ENCODE measurements around the gene ADORA1. TPM values are rescaled to one million over a fixed set of nuclear protein-coding genes. Genes with fewer than 3 reads are reported as not detected.

ADORA1 gene
- total RNA-seq, 4 donors from 2014 or later: 0.64 to 1.7 (median 0.66) TPM; not detected in 1

GRCh38 chr1:203196371-203196770, 68.8 kb downstream of the ADORA1 start:
- WGBS, 2 donors: 100% methylated on average over 2 of the region's 3 CpGs
- H3K4me3 ChIP-seq: no peak overlapping the region
- peak overlapping the region in 1 of 4 donors; percentile 36 for H3K27ac ChIP-seq
- intact Hi-C loops (cut with DNase I): no loop called here
- TF ChIP-seq, protein P1, sequence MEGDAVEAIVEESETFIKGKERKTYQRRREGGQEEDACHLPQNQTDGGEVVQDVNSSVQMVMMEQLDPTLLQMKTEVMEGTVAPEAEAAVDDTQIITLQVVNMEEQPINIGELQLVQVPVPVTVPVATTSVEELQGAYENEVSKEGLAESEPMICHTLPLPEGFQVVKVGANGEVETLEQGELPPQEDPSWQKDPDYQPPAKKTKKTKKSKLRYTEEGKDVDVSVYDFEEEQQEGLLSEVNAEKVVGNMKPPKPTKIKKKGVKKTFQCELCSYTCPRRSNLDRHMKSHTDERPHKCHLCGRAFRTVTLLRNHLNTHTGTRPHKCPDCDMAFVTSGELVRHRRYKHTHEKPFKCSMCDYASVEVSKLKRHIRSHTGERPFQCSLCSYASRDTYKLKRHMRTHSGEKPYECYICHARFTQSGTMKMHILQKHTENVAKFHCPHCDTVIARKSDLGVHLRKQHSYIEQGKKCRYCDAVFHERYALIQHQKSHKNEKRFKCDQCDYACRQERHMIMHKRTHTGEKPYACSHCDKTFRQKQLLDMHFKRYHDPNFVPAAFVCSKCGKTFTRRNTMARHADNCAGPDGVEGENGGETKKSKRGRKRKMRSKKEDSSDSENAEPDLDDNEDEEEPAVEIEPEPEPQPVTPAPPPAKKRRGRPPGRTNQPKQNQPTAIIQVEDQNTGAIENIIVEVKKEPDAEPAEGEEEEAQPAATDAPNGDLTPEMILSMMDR (IDR thresholded peaks at IDR 0.05): no peak
- no peaks in the 10 kb centered on the region for H3K27me3 ChIP-seq
- no peaks in the 10 kb centered on the region for H3K9me3 ChIP-seq
- H3K4me1 ChIP-seq: peaks cover 14 to 32% (median 24%) of the 10 kb centered on the region in 3 donors
- no peak for DNase-seq
- no peaks in the 10 kb centered on the region for H3K36me3 ChIP-seq

GRCh38 chr1:203197625-203198024, 70.1 kb downstream of the ADORA1 start:
- TF ChIP-seq, protein P1 (IDR thresholded peaks at IDR 0.05): no peak
- TF ChIP-seq POLR2A (IDR thresholded peaks at IDR 0.05): no peak
- DNase-seq: no peak
- H3K9me3 ChIP-seq: no peaks in the 10 kb centered on the region
- WGBS, 2 donors: 46 to 54% methylated on average over 3 of the region's 3 CpGs
- H3K4me3 ChIP-seq: no peak overlapping the region
- peaks cover 14 to 41% (median 32%) of the 10 kb centered on the region in 3 donors for H3K4me1 ChIP-seq
- H3K27me3 ChIP-seq: no peaks in the 10 kb centered on the region
- no peak overlapping the region for H3K27ac ChIP-seq
- no peaks in the 10 kb centered on the region for H3K36me3 ChIP-seq
- intact Hi-C loops (cut with DNase I): no loop called here

DNA sequence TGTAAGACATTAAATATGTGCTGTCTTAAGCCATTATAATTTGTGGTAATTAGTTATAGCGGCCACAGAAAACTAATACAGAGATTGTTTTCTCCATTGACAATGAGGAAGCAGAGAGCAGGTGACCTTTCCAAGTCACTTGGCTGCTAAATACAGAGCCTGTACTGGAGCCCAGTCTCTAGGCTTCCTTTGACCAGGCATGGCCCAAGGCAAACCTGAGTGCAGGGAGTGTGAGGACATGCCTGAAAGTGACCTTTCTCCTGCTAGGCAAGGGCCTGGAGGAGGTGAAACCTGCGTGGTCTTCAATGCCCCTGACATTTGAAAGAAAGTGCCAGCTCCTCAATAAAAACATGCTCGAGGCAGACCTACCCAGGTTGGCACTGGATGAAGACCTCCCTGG, 71.5 kb downstream of the ADORA1 start:
- Histone ChIP-seq H3K36me3 (no peaks in the 10 kb centered on the region), H3K9me3 (no peaks in the 10 kb centered on the region), H3K4me1 (peaks cover 14 to 41% (median 32%) of the 10 kb centered on the region in 3 donors), H3K27ac (peak overlapping the region; percentile 38 to 89 (median 76)), H3K27me3 (no peaks in the 10 kb centered on the region), H3K4me3 (no peak overlapping the region)
- DNase-seq: no peak
- intact Hi-C loops (cut with DNase I): no loop called here
- TF ChIP-seq, protein P1 (IDR thresholded peaks at IDR 0.05): no peak
- TF ChIP-seq POLR2A (IDR thresholded peaks at IDR 0.05): no peak
- WGBS, 2 donors: 62 to 78% methylated on average over 3 of the region's 3 CpGs

- peaks cover 14 to 41% (median 32%) of the 10 kb centered on the region in 3 donors for H3K4me1 ChIP-seq
- intact Hi-C loops (cut with DNase I): no loop called here
- no peak for DNase-seq
- H3K36me3 ChIP-seq: no peaks in the 10 kb centered on the region
- no peak overlapping the region for H3K4me3 ChIP-seq
- H3K27me3 ChIP-seq: no peaks in the 10 kb centered on the region
- WGBS, 2 donors: 70% methylated on average over 3 of the region's 6 CpGs; no CpG with 5 or more reads in 1 of the 2 donors
- H3K27ac ChIP-seq: peak overlapping the region; percentile 38 to 89 (median 76)
- no peak for TF ChIP-seq POLR2A (IDR thresholded peaks at IDR 0.05)
- TF ChIP-seq, protein P1 (IDR thresholded peaks at IDR 0.05): no peak
- H3K9me3 ChIP-seq: no peaks in the 10 kb centered on the region
These were observed 71.9 kb downstream of the ADORA1 start for GRCh38 chr1:203199481-203199815.

- no peak for TF ChIP-seq POLR2A (IDR thresholded peaks at IDR 0.05)
- TF ChIP-seq, protein P1 (IDR thresholded peaks at IDR 0.05): no peak
- intact Hi-C loops (cut with DNase I): no loop called here
- H3K27ac ChIP-seq: peak overlapping the region; percentile 50 to 89 (median 76)
- H3K9me3 ChIP-seq: no peaks in the 10 kb centered on the region
- peaks cover 14 to 41% (median 32%) of the 10 kb centered on the region in 3 donors for H3K4me1 ChIP-seq
- DNase-seq: no peak
- no peak overlapping the region for H3K4me3 ChIP-seq
- no peaks in the 10 kb centered on the region for H3K27me3 ChIP-seq
- H3K36me3 ChIP-seq: no peaks in the 10 kb centered on the region
- WGBS, 2 donors: 4 to 17% methylated on average over 5 to 7 of the region's 8 CpGs
These were observed 72.5 kb downstream of the ADORA1 start for GRCh38 chr1:203199816-203200571.

Data from esophagus squamous epithelium (tissue), 5 donors.